Common myeloid progenitor, CD34-positive (primary cell): ENCODE data around the gene VPREB3.

ENCODE experiments used
- CTCF ChIA-PET: fragments of 350-600 bp; sonication (Branson Sonifier 250); formaldehyde crosslinking; loops from one replicate; lab custom pipeline; 2021; ENCODE audit warnings: antibody characterized with exemption; lab: Charles Lee
- POLR2A ChIA-PET: fragments of 350-600 bp; sonication (Branson Sonifier 250); formaldehyde crosslinking; loops from one replicate; lab custom pipeline; 2021; ENCODE audit warnings: antibody characterized with exemption; lab: Charles Lee
- DNase-seq, 3 donors: peaks; one replicate each; pipeline versions ENCODE4 v3.0.0 to v3.0.0-alpha.2; 2013
- H3K27ac ChIP-seq, 2 experiments: 1 replicate in 1 of 2; 2 replicates in 1 of 2; pipeline ENCODE4 v1.7.0; 2013; ENCODE audit warnings: inconsistent platforms in 2 of 2, low read length in 2 of 2, mild to moderate bottlenecking in 2 of 2, low read depth in 1 of 2, moderate library complexity in 1 of 2; ENCODE audit not compliant: severe bottlenecking in 2 of 2, insufficient read depth in 1 of 2, poor library complexity in 1 of 2
- H3K27me3 ChIP-seq, 5 experiments: replicated peaks in 2 of 5; 1 replicate in 3 of 5; 2 replicates in 2 of 5; pipeline versions ENCODE4 v1.6.1 to v1.7.0; 2013; ENCODE audit warnings: low read length in 4 of 5, mild to moderate bottlenecking in 2 of 5, moderate library complexity in 2 of 5, inconsistent platforms in 1 of 5; ENCODE audit not compliant: insufficient read depth in 5 of 5, control insufficient read depth in 4 of 5
- H3K36me3 ChIP-seq, 4 experiments: 1 replicate in 2 of 4; 2 replicates in 2 of 4; pipeline versions ENCODE4 v1.6.1 to v1.7.0; 2013; ENCODE audit warnings: low read length in 3 of 4, control low read depth in 1 of 4, mild to moderate bottlenecking in 1 of 4; ENCODE audit not compliant: control insufficient read depth in 4 of 4, insufficient read depth in 4 of 4
- H3K4me1 ChIP-seq, 4 experiments: 1 replicate in 3 of 4; 2 replicates in 1 of 4; pipeline versions ENCODE4 v1.6.1 to v1.7.1; 2013; ENCODE audit warnings: low read length in 3 of 4, mild to moderate bottlenecking in 3 of 4, control low read depth in 1 of 4, inconsistent platforms in 1 of 4, moderate library complexity in 1 of 4; ENCODE audit not compliant: control insufficient read depth in 4 of 4, insufficient read depth in 4 of 4; ENCODE audit errors: control extremely low read depth in 1 of 4
- H3K4me3 ChIP-seq, 7 experiments: 1 replicate in 4 of 7; 2 replicates in 3 of 7; pipeline versions ENCODE4 v1.5.1 to v1.7.0; 2013; ENCODE audit warnings: mild to moderate bottlenecking in 7 of 7, low read length in 6 of 7, moderate library complexity in 6 of 7, inconsistent platforms in 2 of 7, low read depth in 2 of 7, control low read depth in 1 of 7; ENCODE audit not compliant: insufficient read depth in 4 of 7, control insufficient read depth in 1 of 7; ENCODE audit errors: extremely low read depth in 1 of 7
- H3K9me3 ChIP-seq, 5 experiments: 1 replicate in 4 of 5; 2 replicates in 1 of 5; pipeline versions ENCODE4 v1.6.1 to v1.7.1; 2013; ENCODE audit warnings: low read length in 4 of 5, mild to moderate bottlenecking in 2 of 5, inconsistent platforms in 1 of 5, low read depth in 1 of 5, moderate library complexity in 1 of 5; ENCODE audit not compliant: control insufficient read depth in 4 of 5, insufficient read depth in 2 of 5; ENCODE audit errors: control extremely low read depth in 1 of 5
- WGBS: methylation state at CpG from one replicate; pipeline ENCODE4 v1.1.5; 2013; ENCODE audit not compliant: insufficient coverage; 5-methylcytosine and 5-hydroxymethylcytosine counted together

The VPREB3 gene

GRCh38 chr22:23756891-23757290 lies 2.7 kb upstream of the VPREB3 start:
- POLR2A ChIA-PET: no interaction called here

DNA sequence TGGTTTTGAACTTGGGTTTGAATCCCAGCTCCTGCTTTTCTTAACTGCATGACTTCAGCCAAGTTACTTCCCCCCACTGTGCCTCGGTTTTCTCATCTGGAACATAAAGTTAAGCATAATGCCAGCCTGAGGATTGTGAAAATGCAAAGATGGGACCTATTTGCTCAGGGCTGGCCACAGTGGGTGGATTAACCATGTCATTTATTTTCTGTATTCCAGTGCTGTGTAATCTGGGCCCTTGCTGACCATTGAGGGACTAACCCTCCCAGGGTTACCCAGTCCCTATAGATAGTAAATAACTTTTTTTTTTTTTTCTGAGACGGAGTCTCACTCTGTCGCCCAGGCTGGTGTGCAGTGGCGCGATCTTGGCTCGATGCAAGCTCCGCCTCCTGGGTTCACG lies 1.5 kb upstream of the VPREB3 start:
- CTCF ChIA-PET: interaction anchor here (1.0 to 7.2 kb wide), 3 partner anchors 13 to 96 kb away, joined by 3 to 36 read pairs (median 4); partner anchors contain the start of gene CHCHD10
- no peaks in the 10 kb centered on the region for H3K9me3 ChIP-seq
- no peak overlapping the region for H3K27ac ChIP-seq
- WGBS: 100% methylated on average over 1 of the region's 8 CpGs
- no peak for DNase-seq
- H3K4me3 ChIP-seq: no peak overlapping the region
- no peaks in the 10 kb centered on the region for H3K36me3 ChIP-seq
- POLR2A ChIA-PET: no interaction called here
- peaks cover 0 to 39% (median 28%) of the 10 kb centered on the region in 4 experiments for H3K4me1 ChIP-seq
- H3K27me3 ChIP-seq: no peaks in the 10 kb centered on the region

More at GRCh38 chr22:23756891-23757290, 2.7 kb upstream of the VPREB3 start:
- peak in 2 of 3 donors; percentile 59 to 67 for DNase-seq
- Histone ChIP-seq H3K4me3 (peak overlapping the region in 1 of 7 experiments; percentile 10), H3K9me3 (no peaks in the 10 kb centered on the region), H3K27me3 (no peaks in the 10 kb centered on the region), H3K36me3 (no peaks in the 10 kb centered on the region), H3K4me1 (peaks cover 0 to 31% (median 20%) of the 10 kb centered on the region in 4 experiments), H3K27ac (no peak overlapping the region)
- CTCF ChIA-PET: interaction anchor here (7.2 kb wide), 1 partner anchor 11 kb away, joined by 36 read pairs; the partner anchor contains the start of gene CHCHD10
- WGBS: 17% methylated on average over 3 of the region's 4 CpGs

GRCh38 chr22:23754980-23755636 lies 883 bp upstream of the VPREB3 start:
- Histone ChIP-seq H3K4me3 (no peak overlapping the region), H3K4me1 (peaks cover 0 to 45% (median 34%) of the 10 kb centered on the region in 4 experiments), H3K27ac (no peak overlapping the region), H3K36me3 (no peaks in the 10 kb centered on the region), H3K9me3 (no peaks in the 10 kb centered on the region), H3K27me3 (no peaks in the 10 kb centered on the region)
- 100% methylated on average over 2 of the region's 6 CpGs for WGBS
- CTCF ChIA-PET: interaction anchor here (1.0 to 7.2 kb wide), 3 partner anchors 13 to 96 kb away, joined by 3 to 36 read pairs (median 4); partner anchors contain the start of gene CHCHD10
- POLR2A ChIA-PET: no interaction called here
- no peak for DNase-seq

DNA sequence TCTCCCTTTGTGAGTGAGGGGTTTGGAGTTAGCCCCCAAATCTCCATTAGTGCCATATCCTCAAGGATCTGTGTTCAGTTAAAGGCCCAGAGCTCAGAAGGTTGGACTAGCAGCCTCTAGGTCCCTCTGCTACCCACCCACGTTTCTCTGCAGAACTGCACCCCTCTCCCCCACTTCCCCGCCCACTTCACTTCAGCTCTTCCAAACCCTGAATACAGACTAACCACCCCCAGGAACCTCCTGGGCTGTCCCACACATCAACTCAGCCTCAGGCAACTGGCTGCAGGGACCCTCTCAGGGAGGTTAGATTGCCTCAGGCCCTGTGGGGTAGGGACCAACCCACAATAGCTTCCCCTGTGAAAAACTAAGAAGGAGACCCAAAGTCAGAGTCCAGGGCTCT lies 840 bp downstream of the VPREB3 start:
- peaks cover 2 to 53% (median 41%) of the 10 kb centered on the region in 4 experiments for H3K4me1 ChIP-seq
- H3K27ac ChIP-seq: no peak overlapping the region
- CTCF ChIA-PET: interaction anchor here (1.2 to 7.2 kb wide), 2 partner anchors 9 to 15 kb away, joined by 6 to 36 read pairs; partner anchors contain the start of genes C22orf15 and CHCHD10
- 71% methylated on average over 1 of the region's 2 CpGs for WGBS
- H3K27me3 ChIP-seq: no peaks in the 10 kb centered on the region
- no peaks in the 10 kb centered on the region for H3K9me3 ChIP-seq
- peak in 2 of 3 donors; percentile 29 to 37 for DNase-seq
- no peaks in the 10 kb centered on the region for H3K36me3 ChIP-seq
- POLR2A ChIA-PET: no interaction called here
- no peak overlapping the region for H3K4me3 ChIP-seq

DNA sequence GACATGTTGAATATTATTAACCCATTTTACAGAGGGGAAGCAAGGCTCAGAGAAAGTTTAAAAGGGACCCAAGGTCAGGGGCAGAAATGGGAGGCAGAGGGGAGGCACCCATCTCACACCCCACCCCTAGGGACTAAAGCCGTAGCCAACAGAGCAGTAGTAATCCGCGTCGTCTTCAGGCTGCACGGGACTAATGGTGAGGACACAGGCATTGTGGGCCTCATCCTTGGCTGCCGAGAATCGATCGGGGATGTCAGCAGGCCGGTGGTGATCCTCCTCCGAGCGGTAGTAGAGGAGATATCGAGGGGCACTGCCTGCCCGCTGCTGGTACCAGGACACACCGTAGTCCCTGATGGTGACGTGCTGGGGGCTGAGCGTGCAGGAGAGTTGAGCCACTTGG lies 1.5 kb downstream of the VPREB3 start:
- peak overlapping the region in 1 of 7 experiments; percentile 19 for H3K4me3 ChIP-seq
- 92% methylated on average over 16 of the region's 16 CpGs for WGBS
- peaks cover 2 to 57% (median 44%) of the 10 kb centered on the region in 4 experiments for H3K4me1 ChIP-seq
- H3K27ac ChIP-seq: no peak overlapping the region
- no peaks in the 10 kb centered on the region for H3K27me3 ChIP-seq
- no peak for DNase-seq
- ChIA-PET CTCF (interaction anchor here (1.2 to 7.2 kb wide), 3 partner anchors 10 to 16 kb away, joined by 3 to 36 read pairs (median 6); partner anchors contain the start of genes C22orf15 and CHCHD10), POLR2A (no interaction called here)
- H3K36me3 ChIP-seq: no peaks in the 10 kb centered on the region
- H3K9me3 ChIP-seq: no peaks in the 10 kb centered on the region

- ChIA-PET CTCF (interaction anchor here (1.3 kb wide), 1 partner anchor 15 kb away, joined by 3 read pairs; no protein-coding TSS in a partner anchor), POLR2A (no interaction called here)
- Histone ChIP-seq H3K36me3 (no peaks in the 10 kb centered on the region), H3K9me3 (no peaks in the 10 kb centered on the region), H3K4me3 (peak overlapping the region in 4 of 7 experiments; percentile 19 to 91 (median 32)), H3K27me3 (no peaks in the 10 kb centered on the region), H3K4me1 (peaks cover 2 to 52% (median 44%) of the 10 kb centered on the region in 4 experiments), H3K27ac (no peak overlapping the region)
- DNase-seq: peak in 2 of 3 donors; percentile 68 to 82
- 55% methylated on average over 6 of the region's 9 CpGs for WGBS
Observed at GRCh38 chr22:23752090-23752691, 2.0 kb downstream of the VPREB3 start.
